Caki2 (cell line): Measurements from ENCODE around the gene MMP17. TPM values are rescaled to one million over a fixed set of nuclear protein-coding genes. Genes with fewer than 3 reads are reported as not detected.

Source experiments
- DNase-seq: peaks from one replicate; pipeline ENCODE4 v3.0.0-alpha.2; 2015; ENCODE audit warnings: low read depth
- in situ Hi-C: cut with HindIII; loops from 2 replicates; pipeline ENCODE4 v1.10.0; 2016; ENCODE audit warnings: low sequenced_read_pairs, low pct_unique_long_range_greater_than_20kb, mixed read lengths
- total RNA-seq: library from RNA; depleted of rRNA; stranded (reverse); fragments of >200 nt; shearing (Covaris generic); gene quantifications from 2 replicates; pipeline ENCODE4 v1.2.3, GENCODE V29; 2014; ENCODE audit warnings: low replicate concordance

MMP17 gene
- total RNA-seq, 1 experiment from 2014 or later = 1.0 TPM

GRCh38 chr12:131826097-131826928 is 1.9 kb upstream of the MMP17 start:
- no peak for DNase-seq
- in situ Hi-C loops = no loop called here

GRCh38 chr12:131828671-131829355 is 620 bp downstream of the MMP17 start:
- in situ Hi-C loops = no loop called here
- DNase-seq = peak; percentile 20

- DNase-seq = peak; percentile 22
Measured at GRCh38 chr12:131829356-131829747, 1.2 kb downstream of the MMP17 start.

GRCh38 chr12:131829791-131830334 is 1.7 kb downstream of the MMP17 start:
- in situ Hi-C loops = no loop called here
- no peak for DNase-seq

More at GRCh38 chr12:131829356-131829747, 1.2 kb downstream of the MMP17 start:
- in situ Hi-C loops = no loop called here

- peak; percentile 84 for DNase-seq
- in situ Hi-C loops = no loop called here
Measured at GRCh38 chr12:131830335-131830913, 2.2 kb downstream of the MMP17 start.

- no peak for DNase-seq
- in situ Hi-C loops = no loop called here
Measured at GRCh38 chr12:131830914-131831571, 2.9 kb downstream of the MMP17 start.

GRCh38 chr12:131831635-131832041 is 3.4 kb downstream of the MMP17 start:
- DNase-seq = no peak
- in situ Hi-C loops = no loop called here

GRCh38 chr12:131832321-131833231 is 4.4 kb downstream of the MMP17 start:
- in situ Hi-C loops = no loop called here
- peak; percentile 48 for DNase-seq

GRCh38 chr12:131833288-131833895 is 5.2 kb downstream of the MMP17 start:
- DNase-seq = no peak
- in situ Hi-C loops = no loop called here

GRCh38 chr12:131833896-131834641 is 5.9 kb downstream of the MMP17 start:
- DNase-seq = no peak
- in situ Hi-C loops = no loop called here

GRCh38 chr12:131834798-131835615 is 6.8 kb downstream of the MMP17 start:
- DNase-seq = no peak
- in situ Hi-C loops = no loop called here

- no peak for DNase-seq
- in situ Hi-C loops = no loop called here
Measured at GRCh38 chr12:131835616-131836171, 7.5 kb downstream of the MMP17 start.

GRCh38 chr12:131836193-131836592 is 8.0 kb downstream of the MMP17 start:
- in situ Hi-C loops = no loop called here
- DNase-seq = no peak

- in situ Hi-C loops = no loop called here
- DNase-seq = no peak
Measured at GRCh38 chr12:131836714-131837397, 8.7 kb downstream of the MMP17 start.
